Fibroblast of lung (primary cell): ENCODE measurements around the gene PLTP. TPM values are rescaled to one million over a fixed set of nuclear protein-coding genes. Genes with fewer than 3 reads are reported as not detected.

Experiments used
- DNase-seq, 2 donors: peaks; one replicate each; pipeline versions ENCODE4 v3.0.0 to v3.0.0-alpha.2; 2010; ENCODE audit warnings: low read depth in 2 of 2
- H2AFZ ChIP-seq: 2 replicates; pipeline ENCODE4 v1.5.1; 2012; ENCODE audit warnings: low read length, control low read depth, inconsistent platforms
- H3K27ac ChIP-seq: 2 replicates; pipeline ENCODE4 v1.5.1; 2011; ENCODE audit warnings: low read length, control low read depth; ENCODE audit not compliant: insufficient read depth
- H3K27me3 ChIP-seq: 2 replicates; pipeline ENCODE4 v1.5.1; 2011; ENCODE audit warnings: mild to moderate bottlenecking, low read length; ENCODE audit not compliant: control insufficient read depth, insufficient read depth
- H3K36me3 ChIP-seq: 2 replicates; pipeline ENCODE4 v1.5.1; 2011; ENCODE audit warnings: low read length; ENCODE audit not compliant: control insufficient read depth, insufficient read depth
- H3K4me1 ChIP-seq: 2 replicates; pipeline ENCODE4 v1.5.1; 2011; ENCODE audit warnings: low read length; ENCODE audit not compliant: control insufficient read depth, insufficient read depth; ENCODE audit errors: extremely low read depth
- H3K4me2 ChIP-seq: 2 replicates; pipeline ENCODE4 v1.5.1; 2011; ENCODE audit warnings: low read length, control low read depth; ENCODE audit not compliant: insufficient read depth; ENCODE audit errors: extremely low read depth
- H3K4me3 ChIP-seq, 4 experiments: fragments of 200-600 bp in 1 of 4; sonication (generic) in 1 of 4; replicated peaks in 1 of 4; 2 replicates each; pipeline ENCODE4 v1.5.1; 2011 to 2016; ENCODE audit warnings: low read length in 4 of 4, low read depth in 3 of 4, mild to moderate bottlenecking in 3 of 4, control low read depth in 2 of 4, inconsistent platforms in 1 of 4, mixed read lengths in 1 of 4; ENCODE audit not compliant: insufficient read depth in 1 of 4; ENCODE audit errors: control extremely low read depth in 1 of 4
- H3K79me2 ChIP-seq: 2 replicates; pipeline ENCODE4 v1.5.1; 2012; ENCODE audit warnings: mild to moderate bottlenecking, low read length, inconsistent platforms; ENCODE audit not compliant: control insufficient read depth, insufficient read depth
- H3K9ac ChIP-seq: 2 replicates; pipeline ENCODE4 v1.5.1; 2011; ENCODE audit warnings: mild to moderate bottlenecking, low read length, control low read depth; ENCODE audit not compliant: insufficient read depth
- H3K9me3 ChIP-seq: 2 replicates; pipeline ENCODE4 v1.5.1; 2012; ENCODE audit warnings: low read depth, low read length; ENCODE audit not compliant: control insufficient read depth, insufficient read depth
- H4K20me1 ChIP-seq: 2 replicates; pipeline ENCODE4 v1.5.1; 2011; ENCODE audit warnings: low read length; ENCODE audit not compliant: control insufficient read depth, insufficient read depth; ENCODE audit errors: extremely low read depth
- EZH2 ChIP-seq: IDR thresholded peaks from 2 replicates; pipeline ENCODE4 v1.5.1; 2012; ENCODE audit warnings: low read length, control low read depth, mild to moderate bottlenecking; ENCODE audit errors: missing control alignments
- polyA plus RNA-seq, 2 donors: library from polyadenylated mRNA; depleted of rRNA in 1 of 2; stranded (reverse) in 1 of 2; unstranded in 1 of 2; fragments of >200 nt; gene quantifications; 2 replicates each; pipeline ENCODE4 v1.2.1, GENCODE V29; 2011 to 2012; ENCODE audit warnings: missing spikeins in 1 of 2
- total RNA-seq: library from RNA; depleted of rRNA; stranded (reverse); fragments of >200 nt; gene quantifications from 2 replicates; pipeline ENCODE4 v1.2.1, GENCODE V29; 2014
- TF ChIP-seq, protein P1 (sequence below), 2 donors: IDR thresholded peaks in 1 of 2; conservative IDR thresholded peaks in 1 of 2; 1 replicate in 1 of 2; 2 replicates in 1 of 2; pipeline ENCODE4 v1.5.1; 2011 to 2012; ENCODE audit warnings: low read length in 2 of 2, control low read depth in 1 of 2, inconsistent platforms in 1 of 2, low read depth in 1 of 2, mild to moderate bottlenecking in 1 of 2

PLTP gene
- total and polyA plus RNA-seq, 2 donors (not counting 1 experiment from before 2014, with no cell fraction given) = 63.1 to 110 TPM

DNA sequence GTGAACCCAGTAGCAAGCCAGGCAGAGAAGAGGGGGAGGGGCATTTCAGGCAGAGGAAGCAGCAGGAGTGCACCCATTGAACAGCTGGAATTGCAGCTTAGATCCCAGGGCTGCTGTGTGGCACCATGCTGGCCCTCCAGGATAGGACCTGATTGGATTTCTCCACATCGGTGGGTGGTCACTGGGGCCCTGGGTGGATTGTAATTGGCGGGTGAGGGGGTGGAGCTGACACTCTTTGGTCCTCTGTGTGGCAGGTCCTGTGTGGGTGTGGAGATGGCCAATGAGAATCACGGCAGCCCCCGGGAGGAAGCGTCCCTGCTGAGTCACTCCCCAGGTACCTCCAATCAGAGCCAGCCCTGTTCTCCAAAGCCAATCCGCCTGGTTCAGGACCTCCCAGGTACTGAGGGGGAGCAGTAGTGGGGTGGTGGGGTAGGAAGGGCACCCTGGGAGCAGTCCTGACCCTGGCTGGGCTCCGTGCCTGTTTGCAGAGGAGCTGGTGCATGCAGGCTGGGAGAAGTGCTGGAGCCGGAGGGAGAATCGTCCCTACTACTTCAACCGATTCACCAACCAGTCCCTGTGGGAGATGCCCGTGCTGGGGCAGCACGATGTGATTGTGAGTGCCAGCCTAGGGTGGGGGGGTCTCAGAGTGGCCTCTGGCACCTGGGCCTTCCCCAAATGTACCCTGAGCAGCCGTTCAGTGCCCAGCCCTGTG lies 26.9 kb upstream of the PLTP start:
- no peak for DNase-seq
- Histone ChIP-seq H3K9ac (no peak overlapping the region), H3K27me3 (no peaks in the 10 kb centered on the region), H3K36me3 (peaks cover 30% of the 10 kb centered on the region), H2AFZ (no peak overlapping the region), H3K9me3 (no peaks in the 10 kb centered on the region), H3K79me2 (peaks cover 17% of the 10 kb centered on the region), H3K27ac (no peak overlapping the region), H3K4me1 (peaks cover 2% of the 10 kb centered on the region), H3K4me2 (no peak overlapping the region), H4K20me1 (no peaks in the 10 kb centered on the region), H3K4me3 (no peak overlapping the region)
- TF ChIP-seq, protein P1, sequence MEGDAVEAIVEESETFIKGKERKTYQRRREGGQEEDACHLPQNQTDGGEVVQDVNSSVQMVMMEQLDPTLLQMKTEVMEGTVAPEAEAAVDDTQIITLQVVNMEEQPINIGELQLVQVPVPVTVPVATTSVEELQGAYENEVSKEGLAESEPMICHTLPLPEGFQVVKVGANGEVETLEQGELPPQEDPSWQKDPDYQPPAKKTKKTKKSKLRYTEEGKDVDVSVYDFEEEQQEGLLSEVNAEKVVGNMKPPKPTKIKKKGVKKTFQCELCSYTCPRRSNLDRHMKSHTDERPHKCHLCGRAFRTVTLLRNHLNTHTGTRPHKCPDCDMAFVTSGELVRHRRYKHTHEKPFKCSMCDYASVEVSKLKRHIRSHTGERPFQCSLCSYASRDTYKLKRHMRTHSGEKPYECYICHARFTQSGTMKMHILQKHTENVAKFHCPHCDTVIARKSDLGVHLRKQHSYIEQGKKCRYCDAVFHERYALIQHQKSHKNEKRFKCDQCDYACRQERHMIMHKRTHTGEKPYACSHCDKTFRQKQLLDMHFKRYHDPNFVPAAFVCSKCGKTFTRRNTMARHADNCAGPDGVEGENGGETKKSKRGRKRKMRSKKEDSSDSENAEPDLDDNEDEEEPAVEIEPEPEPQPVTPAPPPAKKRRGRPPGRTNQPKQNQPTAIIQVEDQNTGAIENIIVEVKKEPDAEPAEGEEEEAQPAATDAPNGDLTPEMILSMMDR (conservative IDR thresholded peaks at IDR 0.05 in 1 of 2, IDR thresholded peaks at IDR 0.05 in 1 of 2; ENCODE audit: low read depth in 1 of 2, low read length in 2 of 2) = no peak
- TF ChIP-seq EZH2 = no peak

DNA sequence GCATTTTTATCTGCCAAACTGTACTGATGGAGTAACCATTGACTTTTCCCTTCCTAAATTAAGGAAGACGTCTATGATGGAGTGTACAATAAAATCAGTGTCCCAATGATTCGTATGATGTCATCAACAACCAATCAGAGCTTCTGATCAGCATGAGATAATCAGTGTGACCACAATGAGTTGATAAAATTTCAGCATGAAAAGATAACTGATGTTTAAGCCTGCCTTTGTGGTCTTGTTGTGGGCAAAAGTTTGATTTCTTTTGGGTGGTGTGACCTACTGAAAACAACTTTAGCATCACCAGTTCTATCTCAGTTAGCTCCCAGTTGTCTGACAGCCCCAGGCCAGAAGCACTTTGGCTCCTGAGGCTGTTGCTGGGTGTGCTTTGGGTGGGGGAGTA lies 25.8 kb upstream of the PLTP start:
- Histone ChIP-seq H3K4me2 (no peak overlapping the region), H3K4me3 (no peak overlapping the region), H4K20me1 (no peaks in the 10 kb centered on the region), H3K79me2 (peaks cover 27% of the 10 kb centered on the region), H2AFZ (no peak overlapping the region), H3K36me3 (peaks cover 22% of the 10 kb centered on the region), H3K9me3 (no peaks in the 10 kb centered on the region), H3K4me1 (peaks cover 6% of the 10 kb centered on the region), H3K27me3 (no peaks in the 10 kb centered on the region), H3K27ac (peak overlapping the region; percentile 67), H3K9ac (no peak overlapping the region)
- TF ChIP-seq, protein P1 (conservative IDR thresholded peaks at IDR 0.05 in 1 of 2, IDR thresholded peaks at IDR 0.05 in 1 of 2; ENCODE audit: low read depth in 1 of 2, low read length in 2 of 2) = no peak
- TF ChIP-seq EZH2 = no peak
- peak in 1 of 2 donors; percentile 51 for DNase-seq

DNA sequence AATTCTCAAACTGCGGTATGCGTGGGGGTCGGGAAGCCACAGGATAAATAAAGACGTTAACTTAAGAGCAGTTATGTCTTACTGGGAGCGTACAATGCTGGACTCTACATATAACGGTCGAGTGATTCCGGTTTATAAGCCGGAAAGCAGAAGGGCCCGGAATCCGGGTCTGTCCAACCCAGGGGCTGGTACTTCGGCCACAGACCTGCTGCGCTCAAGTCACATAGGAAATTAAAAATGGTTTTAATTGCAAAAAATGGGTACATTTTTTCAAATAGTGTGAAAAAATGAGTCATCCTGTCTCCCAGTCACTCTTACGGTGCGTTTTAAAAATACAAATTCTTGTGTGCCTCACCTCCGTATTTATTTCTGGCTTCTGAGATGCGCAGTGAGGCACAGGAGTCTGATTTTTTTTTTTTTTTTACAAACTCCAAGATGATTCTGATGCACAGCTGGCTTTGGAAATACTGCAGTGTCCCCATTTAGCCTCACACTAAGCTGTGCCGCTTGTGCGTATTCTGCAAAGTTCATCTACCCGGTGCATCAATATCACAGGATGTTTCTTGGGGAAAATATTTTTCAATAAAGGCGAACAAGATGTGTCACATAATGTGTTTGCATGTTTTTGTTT lies 23.6 kb upstream of the PLTP start:
- Histone ChIP-seq H3K4me2 (peak overlapping the region; percentile 96), H2AFZ (peak overlapping the region; percentile 73), H3K4me1 (peaks cover 6% of the 10 kb centered on the region), H3K27me3 (no peaks in the 10 kb centered on the region), H3K9ac (peak overlapping the region; percentile 75), H3K36me3 (peaks cover 15% of the 10 kb centered on the region), H3K4me3 (peak overlapping the region; percentile 57 to 87 (median 67)), H3K9me3 (no peaks in the 10 kb centered on the region), H3K79me2 (peaks cover 27% of the 10 kb centered on the region), H4K20me1 (no peaks in the 10 kb centered on the region), H3K27ac (peak overlapping the region; percentile 82)
- TF ChIP-seq, protein P1 (conservative IDR thresholded peaks at IDR 0.05 in 1 of 2, IDR thresholded peaks at IDR 0.05 in 1 of 2; ENCODE audit: low read depth in 1 of 2, low read length in 2 of 2) = no peak
- TF ChIP-seq EZH2 = no peak
- DNase-seq = peak in 1 of 2 donors; percentile 32
